GM13977 (cell line): ENCODE results near the gene MICOS13.

Experiments used
- DNase-seq: peaks from one replicate; pipeline ENCODE4 v3.0.0; 2012; ENCODE audit warnings: low spot score
- in situ Hi-C: fragments of 300-500 bp; cut with MboI; formaldehyde crosslinking; loops from one replicate; pipeline ENCODE4 v1.12.0; 2022; ENCODE audit warnings: low sequenced_read_pairs, low pct_unique_long_range_greater_than_20kb, mixed read lengths, inconsistent platforms; ENCODE audit not compliant: unreplicated experiment
- TF ChIP-seq, protein P1 (sequence below): IDR thresholded peaks from 2 replicates; pipeline ENCODE4 v1.5.1; 2012; ENCODE audit warnings: mild to moderate bottlenecking, control low read depth; ENCODE audit not compliant: insufficient read depth; ENCODE audit errors: extremely low read depth, missing control alignments

MICOS13 gene

DNA sequence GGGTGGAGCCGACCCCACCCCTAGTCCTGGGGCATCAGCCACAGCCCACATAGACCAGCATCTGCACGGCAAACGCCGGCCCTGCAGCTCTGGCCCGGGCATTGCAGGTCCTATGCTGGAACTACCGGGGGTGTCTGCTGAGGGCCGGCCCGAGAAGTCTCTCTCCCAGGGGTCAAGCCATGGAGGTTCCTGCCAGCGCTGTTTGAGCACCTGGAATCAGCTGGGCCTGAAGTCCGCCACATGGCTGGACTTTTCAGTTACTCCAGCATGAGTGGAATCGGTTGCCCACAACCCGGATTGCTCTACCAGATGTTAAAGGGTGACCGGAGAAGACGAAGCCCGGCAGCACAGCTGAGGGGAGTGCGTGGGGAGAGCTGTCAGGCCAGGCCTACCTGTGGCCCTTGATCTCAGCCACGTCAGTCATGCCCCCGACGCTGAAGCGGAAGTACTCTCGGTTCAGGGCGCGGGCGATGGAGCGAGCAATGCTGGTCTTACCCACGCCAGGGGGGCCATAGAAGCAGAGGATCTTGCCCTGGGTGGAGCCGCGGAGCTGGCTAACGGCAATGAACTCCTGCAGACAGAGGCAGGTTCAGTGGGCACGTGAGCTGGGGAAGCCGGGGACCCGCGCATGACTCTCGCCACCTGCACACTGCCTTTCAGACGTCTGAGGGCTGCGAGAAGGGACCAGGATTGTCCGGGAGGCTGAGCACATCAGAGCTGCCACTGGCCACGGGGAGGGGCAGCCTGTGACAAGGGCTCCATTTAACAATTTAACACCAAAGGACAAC lies 18.5 kb upstream of the MICOS13 start:
- no peak for DNase-seq
- TF ChIP-seq, protein P1, sequence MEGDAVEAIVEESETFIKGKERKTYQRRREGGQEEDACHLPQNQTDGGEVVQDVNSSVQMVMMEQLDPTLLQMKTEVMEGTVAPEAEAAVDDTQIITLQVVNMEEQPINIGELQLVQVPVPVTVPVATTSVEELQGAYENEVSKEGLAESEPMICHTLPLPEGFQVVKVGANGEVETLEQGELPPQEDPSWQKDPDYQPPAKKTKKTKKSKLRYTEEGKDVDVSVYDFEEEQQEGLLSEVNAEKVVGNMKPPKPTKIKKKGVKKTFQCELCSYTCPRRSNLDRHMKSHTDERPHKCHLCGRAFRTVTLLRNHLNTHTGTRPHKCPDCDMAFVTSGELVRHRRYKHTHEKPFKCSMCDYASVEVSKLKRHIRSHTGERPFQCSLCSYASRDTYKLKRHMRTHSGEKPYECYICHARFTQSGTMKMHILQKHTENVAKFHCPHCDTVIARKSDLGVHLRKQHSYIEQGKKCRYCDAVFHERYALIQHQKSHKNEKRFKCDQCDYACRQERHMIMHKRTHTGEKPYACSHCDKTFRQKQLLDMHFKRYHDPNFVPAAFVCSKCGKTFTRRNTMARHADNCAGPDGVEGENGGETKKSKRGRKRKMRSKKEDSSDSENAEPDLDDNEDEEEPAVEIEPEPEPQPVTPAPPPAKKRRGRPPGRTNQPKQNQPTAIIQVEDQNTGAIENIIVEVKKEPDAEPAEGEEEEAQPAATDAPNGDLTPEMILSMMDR = no peak
- in situ Hi-C loops = no loop called here

DNA sequence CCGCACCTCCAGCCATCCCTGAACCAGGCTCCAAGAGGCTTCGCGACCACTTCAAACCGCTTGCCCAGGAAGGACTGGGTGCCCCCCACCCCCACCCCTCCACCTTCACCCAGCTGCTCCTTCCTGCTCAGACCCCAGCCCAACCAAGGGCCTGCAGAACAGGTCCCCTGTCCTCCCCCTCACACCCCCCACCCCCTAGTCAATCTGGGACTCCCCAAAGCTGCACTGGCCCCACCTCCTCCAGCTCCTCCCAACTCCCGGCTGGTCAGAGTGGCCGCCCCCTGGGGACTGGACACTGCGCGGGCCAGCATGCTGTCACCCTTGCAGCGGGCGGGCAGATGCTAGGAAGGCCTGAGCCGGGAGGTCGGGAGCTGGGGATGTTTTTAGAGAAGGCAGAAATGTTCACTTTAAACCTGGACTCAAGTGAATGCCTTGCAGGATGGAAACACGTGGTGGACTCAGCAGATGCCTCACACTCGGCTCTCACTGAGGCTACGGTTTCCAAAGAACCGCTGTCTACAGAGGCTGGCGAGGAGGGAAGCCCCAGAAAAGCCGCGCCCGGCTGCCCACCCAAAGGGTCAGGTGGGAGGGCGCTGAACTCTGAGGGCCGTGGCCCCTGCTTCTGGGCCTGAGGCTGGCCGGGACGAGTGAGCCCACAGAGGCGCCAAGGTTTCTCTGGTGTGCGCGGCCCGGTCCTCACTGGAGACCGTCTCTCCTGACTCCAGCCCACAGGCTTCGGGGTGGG lies 17.7 kb upstream of the MICOS13 start:
- no peak for DNase-seq

DNA sequence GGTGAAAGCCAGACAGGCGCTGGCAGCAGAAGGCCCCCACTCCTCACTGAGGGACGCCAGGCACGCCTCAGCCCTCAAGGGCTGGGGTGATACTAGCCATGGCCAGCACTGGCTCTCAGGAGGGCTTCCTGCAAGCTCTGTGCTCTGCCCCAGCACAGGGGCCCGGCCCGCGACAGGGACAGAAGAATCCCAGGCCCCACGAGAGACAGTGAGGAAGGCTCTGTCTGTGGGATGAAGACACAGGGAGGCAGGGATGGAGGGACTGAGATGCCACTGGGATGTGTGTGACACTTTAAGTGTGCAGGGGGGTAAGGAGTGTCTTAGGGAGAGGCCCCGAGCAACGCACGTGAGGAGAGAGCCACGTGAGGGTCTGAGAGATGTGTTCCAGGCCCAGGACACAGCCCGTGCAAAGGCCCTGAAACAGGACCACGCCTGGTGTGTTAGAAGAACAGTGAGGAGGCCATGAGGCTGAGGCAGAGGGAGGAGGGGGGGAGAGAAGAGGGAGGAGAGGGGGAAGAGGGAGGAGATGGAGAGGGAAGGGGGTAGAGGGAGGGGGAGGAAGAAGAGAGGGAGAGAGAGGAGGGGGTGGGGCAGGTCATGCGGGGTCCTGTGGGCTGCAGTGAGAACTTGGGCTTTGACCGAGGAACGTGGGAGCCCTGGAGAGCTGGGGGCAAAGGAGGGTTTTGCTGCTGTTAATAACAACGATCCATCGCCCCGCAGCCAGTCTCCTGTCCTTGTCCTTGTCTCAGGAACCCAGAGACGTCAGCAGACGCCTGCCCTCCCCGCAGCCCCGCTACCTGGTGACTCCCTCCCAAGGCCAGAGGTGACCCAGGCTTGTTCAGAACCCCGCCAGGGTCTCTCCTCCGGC lies 16.9 kb upstream of the MICOS13 start:
- DNase-seq = no peak
- TF ChIP-seq, protein P1 = no peak
- in situ Hi-C loops = no loop called here

More for the DNA sequence above, 17.7 kb upstream of the MICOS13 start:
- TF ChIP-seq, protein P1 = no peak
- in situ Hi-C loops = no loop called here

DNA sequence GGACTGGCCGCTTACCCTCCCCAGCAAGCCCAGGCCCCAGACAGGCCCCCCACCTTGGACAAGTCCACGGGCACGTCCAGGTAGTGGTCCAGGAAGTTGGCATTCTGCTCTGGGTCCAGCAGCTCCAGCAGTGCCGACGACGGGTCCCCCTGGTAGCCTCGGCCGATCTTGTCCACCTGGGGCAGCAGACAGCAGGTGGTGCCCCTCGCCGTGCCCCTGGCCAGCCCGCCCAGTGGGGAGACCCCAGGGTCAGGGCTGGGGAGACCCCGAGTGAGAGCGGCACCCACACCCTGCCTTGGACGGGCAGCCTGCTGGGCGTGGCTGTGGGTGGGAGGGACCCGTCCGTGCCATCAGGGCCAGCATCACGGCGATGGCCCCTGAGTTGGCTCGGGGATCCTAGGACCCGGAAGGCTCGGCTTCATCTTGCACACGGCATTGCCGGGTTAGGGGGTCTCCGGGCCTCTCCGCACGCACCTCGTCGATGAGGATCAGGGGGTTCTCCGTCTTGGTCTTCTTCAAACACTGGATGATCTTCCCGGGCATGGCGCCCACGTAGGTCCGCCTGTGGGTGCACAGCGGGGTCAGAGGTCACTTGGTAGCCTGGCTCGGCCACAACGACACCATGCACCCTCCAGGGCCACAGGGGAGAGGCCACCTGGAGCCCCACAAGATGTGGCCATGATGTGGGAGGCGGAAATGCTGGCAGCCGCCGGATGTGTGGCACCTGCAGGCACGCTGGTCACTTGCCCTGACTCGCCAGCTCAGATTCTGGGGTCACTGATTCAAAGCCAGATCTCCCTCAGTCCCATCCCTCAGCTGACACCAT lies 16.1 kb upstream of the MICOS13 start:
- no peak for DNase-seq

DNA sequence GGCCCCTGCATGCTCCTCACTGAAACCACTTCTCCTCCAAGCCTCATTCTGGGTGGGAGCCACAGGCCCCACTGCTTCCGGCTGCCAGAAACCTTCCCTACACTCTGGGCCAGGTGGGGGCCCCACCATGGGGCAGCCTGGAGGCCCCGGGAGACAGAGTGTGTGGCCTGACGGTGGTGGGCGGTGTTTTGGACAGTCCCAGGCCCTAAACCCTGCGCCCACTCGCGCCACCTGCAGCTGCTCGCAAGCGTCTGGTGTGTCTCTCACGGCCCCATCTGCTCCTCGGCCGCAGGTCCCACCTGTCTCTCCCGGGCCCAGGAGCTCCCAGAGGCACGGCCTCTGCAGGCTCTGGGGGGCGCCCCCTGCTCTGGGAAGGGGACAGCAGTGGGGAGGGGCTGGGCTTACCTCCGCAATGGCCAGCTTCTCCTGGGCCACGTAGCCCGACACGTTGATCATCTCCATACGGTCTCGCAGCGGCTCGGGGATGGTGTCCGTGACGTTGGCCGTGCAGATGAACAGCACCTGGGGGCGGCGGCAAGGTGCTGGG lies 15.4 kb upstream of the MICOS13 start:
- TF ChIP-seq, protein P1 = no peak
- in situ Hi-C loops = no loop called here
- no peak for DNase-seq

More for the DNA sequence above, 16.1 kb upstream of the MICOS13 start:
- in situ Hi-C loops = no loop called here
- TF ChIP-seq, protein P1 = no peak
